ENCODE data around the gene NKIRAS1. TPM values are rescaled to one million over a fixed set of nuclear protein-coding genes. Genes with fewer than 3 reads are reported as not detected.

NKIRAS1 gene
- total and polyA plus RNA-seq, 2 donors (not counting 1 experiment from before 2014, with no cell fraction given) = 1.6 to 4.7 TPM

GRCh38 chr3:23934253-23934652 is 17.5 kb upstream of the NKIRAS1 start:
- POLR2A ChIA-PET = interaction anchor here (1.0 kb wide), 1 partner anchor 18 kb away, joined by 3 read pairs; the partner anchor contains the start of genes NKIRAS1 and RPL15
- CTCF ChIA-PET = no interaction called here
- TF ChIP-seq EZH2 (IDR thresholded peaks at IDR 0.05; ENCODE audit: borderline replicate concordance, insufficient read depth, low read depth, low read length, poor library complexity, severe bottlenecking) (no peak), CTCF (IDR thresholded peaks at IDR 0.05) (no peak)
- Histone ChIP-seq H4K20me1 (ENCODE audit: control insufficient read depth, insufficient read depth, low read length, poor library complexity, severe bottlenecking) (no peaks in the 10 kb centered on the region), H3K27me3 (replicated peaks in 1 of 4; ENCODE audit: control extremely low read depth in 1 of 4, control insufficient read depth in 3 of 4, insufficient read depth in 4 of 4, low read length in 3 of 4) (no peaks in the 10 kb centered on the region), H3K9me3 (ENCODE audit: control extremely low read depth in 1 of 3, control insufficient read depth in 2 of 3, insufficient read depth in 1 of 3, low read length in 2 of 3) (peaks cover 0 to 5% (median 4%) of the 10 kb centered on the region in 3 donors), H3K9ac (ENCODE audit: low read length) (no peak overlapping the region), H3K79me2 (ENCODE audit: control insufficient read depth, insufficient read depth, low read length) (no peaks in the 10 kb centered on the region), H3K4me2 (replicated peaks; ENCODE audit: low read depth, low read length, poor library complexity, severe bottlenecking) (no peak overlapping the region), H3K4me3 (ENCODE audit: control extremely low read depth in 1 of 5, extremely low read depth in 1 of 5, insufficient read depth in 1 of 5, low read depth in 2 of 5, low read length in 4 of 5) (no peak overlapping the region), H2AFZ (ENCODE audit: insufficient read depth, low read depth, low read length, poor library complexity, severe bottlenecking) (no peak overlapping the region), H3K36me3 (replicated peaks in 1 of 2; ENCODE audit: control extremely low read depth in 1 of 2, control insufficient read depth in 1 of 2, extremely low read depth in 1 of 2, insufficient read depth in 2 of 2, low read length in 1 of 2) (no peaks in the 10 kb centered on the region), H3K27ac (ENCODE audit: low read length in 2 of 2) (no peak overlapping the region), H3K4me1 (ENCODE audit: control insufficient read depth in 2 of 2, insufficient read depth in 2 of 2, low read length in 2 of 2) (no peaks in the 10 kb centered on the region)
- Mint-ChIP-seq H3K4me1 (peaks cover 1% of the 10 kb centered on the region), H3K9me3 (ENCODE audit: insufficient read depth) (no peaks in the 10 kb centered on the region), H3K4me3 (no peak overlapping the region), H3K27me3 (no peaks in the 10 kb centered on the region), H3K27ac (no peak overlapping the region)
- intact Hi-C loops (cut with micrococcal nuclease) = no loop called here
- DNase-seq (no peak), ATAC-seq (ENCODE audit: low read depth) (no peak)
- 90% methylated on average over 2 of the region's 4 CpGs for WGBS (ENCODE audit: insufficient coverage)

DNA sequence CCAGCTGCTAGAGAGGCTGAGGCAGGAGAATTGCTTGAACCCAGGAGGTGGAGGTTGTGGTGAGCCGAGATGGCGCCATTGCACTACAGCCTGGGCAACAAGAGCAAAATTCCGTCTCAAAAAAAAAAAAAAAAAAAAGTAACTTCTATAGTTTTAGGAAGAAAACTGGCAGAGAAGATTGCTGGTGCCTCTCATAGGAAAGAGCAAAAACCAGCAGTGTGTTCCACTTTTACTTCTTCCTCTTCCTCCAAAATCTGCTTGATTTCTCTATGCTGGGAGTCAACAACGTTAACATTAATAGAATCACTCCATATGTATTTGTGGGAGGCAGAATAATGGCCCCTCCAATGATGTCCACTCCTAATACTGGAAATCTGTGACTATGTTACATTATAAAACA is 15.8 kb upstream of the NKIRAS1 start:
- H3K4me1 ChIP-seq (ENCODE audit: control insufficient read depth in 2 of 2, insufficient read depth in 2 of 2, low read length in 2 of 2) = peaks cover 0 to 3% of the 10 kb centered on the region in 2 donors
- no peak overlapping the region for H3K4me3 Mint-ChIP-seq
- H3K4me2 ChIP-seq (replicated peaks; ENCODE audit: low read depth, low read length, poor library complexity, severe bottlenecking) = no peak overlapping the region
- no peak for TF ChIP-seq CTCF (IDR thresholded peaks at IDR 0.05)
- no peak for TF ChIP-seq EZH2 (IDR thresholded peaks at IDR 0.05; ENCODE audit: borderline replicate concordance, insufficient read depth, low read depth, low read length, poor library complexity, severe bottlenecking)
- no peaks in the 10 kb centered on the region for H3K27me3 Mint-ChIP-seq
- H3K79me2 ChIP-seq (ENCODE audit: control insufficient read depth, insufficient read depth, low read length) = no peaks in the 10 kb centered on the region
- peaks cover 1% of the 10 kb centered on the region for H3K4me1 Mint-ChIP-seq
- no peaks in the 10 kb centered on the region for H3K9me3 Mint-ChIP-seq (ENCODE audit: insufficient read depth)
- no CpG with 5 or more reads among the region's 4 CpGs for WGBS (ENCODE audit: insufficient coverage)
- CTCF ChIA-PET = no interaction called here
- H3K4me3 ChIP-seq (ENCODE audit: control extremely low read depth in 1 of 5, extremely low read depth in 1 of 5, insufficient read depth in 1 of 5, low read depth in 2 of 5, low read length in 4 of 5) = no peak overlapping the region
- no peaks in the 10 kb centered on the region for H3K36me3 ChIP-seq (replicated peaks in 1 of 2; ENCODE audit: control extremely low read depth in 1 of 2, control insufficient read depth in 1 of 2, extremely low read depth in 1 of 2, insufficient read depth in 2 of 2, low read length in 1 of 2)
- no peak overlapping the region for H3K9ac ChIP-seq (ENCODE audit: low read length)
- no peak overlapping the region for H2AFZ ChIP-seq (ENCODE audit: insufficient read depth, low read depth, low read length, poor library complexity, severe bottlenecking)
- DNase-seq = no peak
- H3K27ac ChIP-seq (ENCODE audit: low read length in 2 of 2) = no peak overlapping the region
- intact Hi-C loops (cut with micrococcal nuclease) = no loop called here
- H3K27me3 ChIP-seq (replicated peaks in 1 of 4; ENCODE audit: control extremely low read depth in 1 of 4, control insufficient read depth in 3 of 4, insufficient read depth in 4 of 4, low read length in 3 of 4) = no peaks in the 10 kb centered on the region
- no peak for ATAC-seq (ENCODE audit: low read depth)
- H4K20me1 ChIP-seq (ENCODE audit: control insufficient read depth, insufficient read depth, low read length, poor library complexity, severe bottlenecking) = no peaks in the 10 kb centered on the region
- no peak overlapping the region for H3K27ac Mint-ChIP-seq
- POLR2A ChIA-PET = no interaction called here
- H3K9me3 ChIP-seq (ENCODE audit: control extremely low read depth in 1 of 3, control insufficient read depth in 2 of 3, insufficient read depth in 1 of 3, low read length in 2 of 3) = no peaks in the 10 kb centered on the region

Data from B cell (primary cell).